ENCODE results near the gene GPR39. TPM values are rescaled to one million over a fixed set of nuclear protein-coding genes. Genes with fewer than 3 reads are reported as not detected.

The GPR39 gene
- total RNA-seq, 1 experiment from 2014 or later: 20.9 TPM

DNA sequence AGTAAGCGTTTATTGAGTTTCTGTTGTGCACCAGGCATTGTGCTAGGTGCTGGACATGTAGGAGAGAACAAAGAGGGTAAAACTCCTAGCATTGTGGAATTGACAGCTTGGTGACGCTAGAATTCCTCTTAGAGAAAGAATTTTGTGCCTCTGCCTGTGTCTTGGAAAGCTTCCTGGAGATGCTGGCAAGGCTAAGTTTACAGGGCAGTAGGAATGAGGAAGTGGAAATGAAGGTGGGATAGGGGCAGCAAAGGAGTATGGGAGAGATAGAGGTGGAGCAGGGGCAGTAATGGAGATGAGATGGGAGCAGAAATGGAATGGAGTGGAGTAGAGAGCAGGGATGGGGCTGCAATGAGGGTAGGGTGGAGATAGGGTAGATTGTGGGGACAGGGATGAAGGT, 29.8 kb downstream of the GPR39 start:
- H3F3A ChIP-seq (ENCODE audit: insufficient read depth, low read depth): no peaks in the 10 kb centered on the region
- no peaks in the 10 kb centered on the region for H3K9me3 ChIP-seq (ENCODE audit: insufficient read depth, low read depth)
- intact Hi-C loops (cut with micrococcal nuclease; ENCODE audit: unreplicated experiment): no loop called here
- H3K27ac ChIP-seq: no peak overlapping the region
- H2AFZ ChIP-seq: no peak overlapping the region
- no peak for DNase-seq
- no peaks in the 10 kb centered on the region for H3K27me3 ChIP-seq (ENCODE audit: insufficient read depth, low read depth)
- no peak overlapping the region for H3K4me3 ChIP-seq
- H3K4me2 ChIP-seq: no peak overlapping the region
- TF ChIP-seq, protein P1, sequence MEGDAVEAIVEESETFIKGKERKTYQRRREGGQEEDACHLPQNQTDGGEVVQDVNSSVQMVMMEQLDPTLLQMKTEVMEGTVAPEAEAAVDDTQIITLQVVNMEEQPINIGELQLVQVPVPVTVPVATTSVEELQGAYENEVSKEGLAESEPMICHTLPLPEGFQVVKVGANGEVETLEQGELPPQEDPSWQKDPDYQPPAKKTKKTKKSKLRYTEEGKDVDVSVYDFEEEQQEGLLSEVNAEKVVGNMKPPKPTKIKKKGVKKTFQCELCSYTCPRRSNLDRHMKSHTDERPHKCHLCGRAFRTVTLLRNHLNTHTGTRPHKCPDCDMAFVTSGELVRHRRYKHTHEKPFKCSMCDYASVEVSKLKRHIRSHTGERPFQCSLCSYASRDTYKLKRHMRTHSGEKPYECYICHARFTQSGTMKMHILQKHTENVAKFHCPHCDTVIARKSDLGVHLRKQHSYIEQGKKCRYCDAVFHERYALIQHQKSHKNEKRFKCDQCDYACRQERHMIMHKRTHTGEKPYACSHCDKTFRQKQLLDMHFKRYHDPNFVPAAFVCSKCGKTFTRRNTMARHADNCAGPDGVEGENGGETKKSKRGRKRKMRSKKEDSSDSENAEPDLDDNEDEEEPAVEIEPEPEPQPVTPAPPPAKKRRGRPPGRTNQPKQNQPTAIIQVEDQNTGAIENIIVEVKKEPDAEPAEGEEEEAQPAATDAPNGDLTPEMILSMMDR (conservative IDR thresholded peaks at IDR 0.05): no peak
- TF ChIP-seq EZH2 (IDR thresholded peaks at IDR 0.05; ENCODE audit: low read depth): no peak
- H3K36me3 ChIP-seq (ENCODE audit: low read depth): peaks cover 26% of the 10 kb centered on the region
- peaks cover 85% of the 10 kb centered on the region for H3K79me2 ChIP-seq (ENCODE audit: low read depth)
- no TSS peak for BruUV-seq (replicated peaks)
- CTCF ChIA-PET: interaction anchor here (0.5 kb wide), 1 partner anchor 728 kb away, joined by 4 read pairs; no protein-coding TSS in a partner anchor
- no peaks in the 10 kb centered on the region for H3K4me1 ChIP-seq (replicated peaks; ENCODE audit: insufficient read depth)
- POLR2A ChIA-PET (ENCODE audit: unreplicated experiment): no interaction called here
- H3K9me2 ChIP-seq (ENCODE audit: insufficient read depth): no peaks in the 10 kb centered on the region
- H4K20me1 ChIP-seq (ENCODE audit: insufficient read depth): no peaks in the 10 kb centered on the region

DNA sequence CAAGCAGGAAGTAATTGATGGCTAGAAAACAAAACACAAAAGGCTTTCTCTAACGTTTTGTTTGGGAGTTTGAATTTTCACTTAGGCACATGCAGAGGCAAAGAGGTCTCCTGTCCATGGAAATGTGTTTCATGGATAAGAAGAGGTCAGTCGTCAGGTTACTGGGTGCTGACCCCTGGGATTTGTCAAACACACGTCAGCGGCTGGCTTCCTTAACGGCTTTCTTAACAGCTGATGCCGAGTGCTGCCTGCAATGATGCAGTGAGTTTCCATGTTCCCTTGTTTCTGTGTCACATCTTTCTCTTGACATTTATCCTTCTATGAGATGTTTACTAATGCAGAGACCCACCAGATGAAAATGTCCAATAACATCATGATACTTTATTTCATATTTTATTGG, 31.7 kb downstream of the GPR39 start:
- ChIA-PET CTCF (interaction anchor here (0.9 kb wide), 1 partner anchor 100 kb away, joined by 7 read pairs; no protein-coding TSS in a partner anchor), POLR2A (ENCODE audit: unreplicated experiment) (no interaction called here)
- Histone ChIP-seq H3K27me3 (ENCODE audit: insufficient read depth, low read depth) (no peaks in the 10 kb centered on the region), H3K4me3 (no peak overlapping the region), H3K79me2 (ENCODE audit: low read depth) (peaks cover 89% of the 10 kb centered on the region), H3F3A (ENCODE audit: insufficient read depth, low read depth) (no peaks in the 10 kb centered on the region), H3K4me2 (no peak overlapping the region), H4K20me1 (ENCODE audit: insufficient read depth) (no peaks in the 10 kb centered on the region), H3K9me2 (ENCODE audit: insufficient read depth) (no peaks in the 10 kb centered on the region), H2AFZ (no peak overlapping the region), H3K27ac (no peak overlapping the region), H3K36me3 (ENCODE audit: low read depth) (peaks cover 35% of the 10 kb centered on the region), H3K4me1 (replicated peaks; ENCODE audit: insufficient read depth) (no peaks in the 10 kb centered on the region), H3K9me3 (ENCODE audit: insufficient read depth, low read depth) (peaks cover 5% of the 10 kb centered on the region; the same call in 1 of the 2 replicates)
- TF ChIP-seq, protein P1 (conservative IDR thresholded peaks at IDR 0.05): no peak
- TF ChIP-seq EZH2 (IDR thresholded peaks at IDR 0.05; ENCODE audit: low read depth): no peak
- BruUV-seq (replicated peaks): no TSS peak
- no peak for DNase-seq
- intact Hi-C loops (cut with micrococcal nuclease; ENCODE audit: unreplicated experiment): loop anchor here (2.0 kb wide), 1 partner anchor 180 kb away; no protein-coding TSS in a partner anchor

DNA sequence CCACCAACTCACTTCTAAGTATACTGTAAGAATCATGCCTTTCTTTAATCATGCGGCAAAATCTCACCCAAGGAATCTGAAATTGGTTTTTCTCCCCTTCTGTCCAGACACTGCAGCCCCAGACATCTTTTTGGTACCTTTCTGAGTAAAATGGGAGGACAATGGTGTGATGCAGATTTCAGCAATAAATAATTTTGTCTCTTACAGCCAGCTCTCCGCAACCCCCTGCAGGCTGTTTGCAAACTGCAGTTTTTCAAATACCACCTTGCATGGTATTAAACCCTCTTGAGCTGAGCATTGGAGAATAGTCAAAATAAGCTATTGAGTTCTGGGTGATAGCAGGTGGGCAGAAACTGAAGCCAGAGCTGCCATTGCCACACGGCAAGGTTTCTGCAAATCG, 32.2 kb downstream of the GPR39 start:
- intact Hi-C loops (cut with micrococcal nuclease; ENCODE audit: unreplicated experiment): loop anchor here (2.0 kb wide), 1 partner anchor 180 kb away; no protein-coding TSS in a partner anchor

More for the DNA sequence above, 32.2 kb downstream of the GPR39 start:
- H4K20me1 ChIP-seq (ENCODE audit: insufficient read depth): no peaks in the 10 kb centered on the region
- H3K4me2 ChIP-seq: no peak overlapping the region
- H3K4me1 ChIP-seq (replicated peaks; ENCODE audit: insufficient read depth): no peaks in the 10 kb centered on the region
- peaks cover 5% of the 10 kb centered on the region; the same call in 1 of the 2 replicates for H3K9me3 ChIP-seq (ENCODE audit: insufficient read depth, low read depth)
- no peaks in the 10 kb centered on the region for H3K9me2 ChIP-seq (ENCODE audit: insufficient read depth)
- no peaks in the 10 kb centered on the region for H3K27me3 ChIP-seq (ENCODE audit: insufficient read depth, low read depth)
- DNase-seq: no peak
- TF ChIP-seq, protein P1 (conservative IDR thresholded peaks at IDR 0.05): peak; percentile 72
- TF ChIP-seq EZH2 (IDR thresholded peaks at IDR 0.05; ENCODE audit: low read depth): no peak
- H3K79me2 ChIP-seq (ENCODE audit: low read depth): peaks cover 89% of the 10 kb centered on the region
- POLR2A ChIA-PET (ENCODE audit: unreplicated experiment): no interaction called here
- H3F3A ChIP-seq (ENCODE audit: insufficient read depth, low read depth): no peaks in the 10 kb centered on the region
- H3K36me3 ChIP-seq (ENCODE audit: low read depth): peaks cover 35% of the 10 kb centered on the region
- H2AFZ ChIP-seq: no peak overlapping the region
- H3K4me3 ChIP-seq: no peak overlapping the region
- CTCF ChIA-PET: interaction anchor here (0.7 to 0.9 kb wide), 2 partner anchors 37 to 100 kb away, joined by 3 to 7 read pairs; no protein-coding TSS in a partner anchor
- H3K27ac ChIP-seq: no peak overlapping the region
- no TSS peak for BruUV-seq (replicated peaks)
